Mammary epithelial cell (primary cell): Measurements from ENCODE around the gene NFKBIL1.

ENCODE experiments used
- CTCF ChIP-seq, 2 donors: IDR thresholded peaks in 1 of 2; conservative IDR thresholded peaks in 1 of 2; 2 replicates each; pipeline ENCODE4 v1.5.1; 2011 to 2012; ENCODE audit warnings: inconsistent platforms in 2 of 2, low read length in 2 of 2, mild to moderate bottlenecking in 2 of 2, control low read depth in 1 of 2, low read depth in 1 of 2; ENCODE audit not compliant: insufficient read depth in 1 of 2; ENCODE audit errors: extremely low read depth in 1 of 2
- EZH2 ChIP-seq: IDR thresholded peaks from 2 replicates; pipeline ENCODE4 v1.6.1; 2012; ENCODE audit warnings: low read length, inconsistent platforms, borderline replicate concordance

- TF ChIP-seq CTCF (conservative IDR thresholded peaks at IDR 0.05 in 1 of 2, IDR thresholded peaks at IDR 0.05 in 1 of 2; ENCODE audit: extremely low read depth in 1 of 2, insufficient read depth in 1 of 2, low read depth in 1 of 2, low read length in 2 of 2) (no peak), EZH2 (no peak)
These were observed 18.5 kb upstream of the NFKBIL1 start, which contains the start of gene MCCD1 for GRCh38 chr6:31528821-31529328.
